Endothelial cell of umbilical vein (primary cell): ENCODE results near the gene CNKSR3. TPM values are rescaled to one million over a fixed set of nuclear protein-coding genes. Genes with fewer than 3 reads are reported as not detected.

Experiments
- BruUV-seq: library from RNA; stranded (reverse); fragments of 400-500 nt; replicated peaks from 2 replicates; lab custom pipeline; 2021; lab: Mats Ljungman, UMichigan
- CTCF ChIA-PET: fragments of 300-600, 350-600 bp; sonication (Branson Sonifier 250); formaldehyde crosslinking; loops from one replicate; lab custom pipeline; 2021; ENCODE audit warnings: antibody characterized with exemption, inconsistent platforms; lab: Charles Lee
- POLR2A ChIA-PET: fragments of 300-600, 350-600 bp; sonication (Branson Sonifier 250); formaldehyde crosslinking; loops from one replicate; lab custom pipeline; 2021; ENCODE audit warnings: antibody characterized with exemption, inconsistent platforms; lab: Charles Lee
- DNase-seq: peaks from one replicate; pipeline ENCODE4 v3.0.0-alpha.2; 2011; ENCODE audit warnings: low read depth, low spot score
- FAIRE-seq: peaks from 2 replicates; lab custom pipeline; 2011; peaks lifted over from hg19 to GRCh38; lab: Jason Lieb, UNC
- H2AFZ ChIP-seq: 2 replicates; pipeline ENCODE4 v1.6.0; 2012; ENCODE audit warnings: low read depth, low read length, control low read depth, inconsistent platforms
- H3K27ac ChIP-seq: 2 replicates; pipeline ENCODE4 v1.5.1; 2011; ENCODE audit warnings: low read depth, mild to moderate bottlenecking, control low read depth, low read length, moderate library complexity; ENCODE audit not compliant: insufficient read depth
- H3K27me3 ChIP-seq, 2 experiments: 2 replicates each; pipeline versions ENCODE4 v1.6.0 to v1.6.1; 2011; ENCODE audit warnings: low read length in 2 of 2, mixed read lengths in 1 of 2; ENCODE audit not compliant: control insufficient read depth in 2 of 2, insufficient read depth in 2 of 2
- H3K36me3 ChIP-seq, 2 experiments: 2 replicates in 1 of 2; 3 replicates in 1 of 2; pipeline ENCODE4 v1.5.1; 2011; ENCODE audit warnings: low read length in 2 of 2, mild to moderate bottlenecking in 1 of 2, moderate library complexity in 1 of 2; ENCODE audit not compliant: control insufficient read depth in 2 of 2, insufficient read depth in 2 of 2; ENCODE audit errors: extremely low read depth in 1 of 2
- H3K4me1 ChIP-seq: 3 replicates; pipeline ENCODE4 v1.5.1; 2011; ENCODE audit warnings: mild to moderate bottlenecking, low read length; ENCODE audit not compliant: control insufficient read depth, insufficient read depth; ENCODE audit errors: extremely low read depth
- H3K4me2 ChIP-seq: 2 replicates; pipeline ENCODE4 v1.6.1; 2011; ENCODE audit warnings: low read length, control low read depth, mixed read lengths; ENCODE audit not compliant: insufficient read depth
- H3K4me3 ChIP-seq, 3 experiments: fragments of 200-600 bp in 1 of 3; sonication (generic), shearing (Covaris generic) in 1 of 3; replicated peaks in 1 of 3; 2 replicates each; pipeline ENCODE4 v1.5.1; 2011 to 2016; ENCODE audit warnings: control low read depth in 3 of 3, low read length in 3 of 3, mild to moderate bottlenecking in 2 of 3, inconsistent platforms in 1 of 3, low read depth in 1 of 3, moderate library complexity in 1 of 3; ENCODE audit not compliant: insufficient read depth in 1 of 3
- H3K79me2 ChIP-seq: 2 replicates; pipeline ENCODE4 v1.6.0; 2012; ENCODE audit warnings: low read length, inconsistent platforms; ENCODE audit not compliant: control insufficient read depth, insufficient read depth
- H3K9ac ChIP-seq: replicated peaks from 2 replicates; pipeline ENCODE3; 2011; ENCODE audit warnings: low read length, control low read depth; ENCODE audit not compliant: insufficient read depth; ENCODE audit errors: extremely low read depth
- H3K9me1 ChIP-seq: replicated peaks from 3 replicates; pipeline ENCODE4 v1.6.0; 2011; ENCODE audit warnings: mild to moderate bottlenecking, low read length; ENCODE audit not compliant: control insufficient read depth, insufficient read depth; ENCODE audit errors: extremely low read depth
- H3K9me3 ChIP-seq: replicated peaks from 2 replicates; pipeline ENCODE4 v1.5.1; 2012; ENCODE audit warnings: low read length, inconsistent platforms; ENCODE audit not compliant: control insufficient read depth, insufficient read depth
- H4K20me1 ChIP-seq: replicated peaks from 2 replicates; pipeline ENCODE3; 2011; ENCODE audit warnings: mild to moderate bottlenecking, low read length; ENCODE audit not compliant: control insufficient read depth, insufficient read depth; ENCODE audit errors: extremely low read depth
- EZH2 ChIP-seq: IDR thresholded peaks from 2 replicates; pipeline ENCODE4 v1.6.1; 2012; ENCODE audit warnings: borderline replicate concordance, low read depth, mild to moderate bottlenecking, moderate library complexity, low read length, inconsistent platforms; ENCODE audit not compliant: severe bottlenecking
- FOS ChIP-seq: IDR thresholded peaks from 2 replicates; pipeline ENCODE4 v1.6.1; 2011; ENCODE audit warnings: mild to moderate bottlenecking, low read length, moderate library complexity, borderline replicate concordance; ENCODE audit not compliant: insufficient read depth
- GATA2 ChIP-seq: IDR thresholded peaks from 2 replicates; pipeline ENCODE4 v1.7.0; 2011; ENCODE audit warnings: low read depth, mild to moderate bottlenecking, moderate library complexity, mixed read lengths, low read length; ENCODE audit not compliant: insufficient read length, insufficient read depth
- MAX ChIP-seq: IDR thresholded peaks from 2 replicates; pipeline ENCODE4 v1.6.1; 2011; ENCODE audit not compliant: insufficient read depth, insufficient read length
- MYC ChIP-seq: IDR thresholded peaks from one replicate; pipeline ENCODE4 v1.6.1; 2011; ENCODE audit warnings: mild to moderate bottlenecking, low read depth, low read length
- dilution Hi-C: fragments of 300-500 bp; cut with MboI; formaldehyde crosslinking; loops from one replicate; pipeline ENCODE4 v1.15.0; 2019; ENCODE audit warnings: low sequenced_read_pairs; ENCODE audit not compliant: extremely low pct_ligation_motif_present
- intact Hi-C: fragments of 100-400 bp; cut with micrococcal nuclease; formaldehyde crosslinking; loops from one replicate; pipeline ENCODE4 v1.10.0; 2022
- polyA plus RNA-seq, 4 experiments: library from polyadenylated mRNA; depleted of rRNA in 3 of 4; stranded (reverse) in 3 of 4; unstranded in 1 of 4; fragments of >200 nt; gene quantifications; 2 replicates each; pipeline versions ENCODE4 v1.2.1 to v1.2.3, GENCODE V29; 2011 to 2012; ENCODE audit warnings: missing spikeins in 1 of 4
- total RNA-seq: library from RNA; stranded (reverse); gene quantifications from 2 replicates; pipeline ENCODE4 v1.2.3, GENCODE V29; 2021

The CNKSR3 gene
- total and polyA plus RNA-seq, 2 donors (not counting 3 experiments of a cell fraction or from before 2014, with no cell fraction given) = 2.3 to 15.6 TPM

GRCh38 chr6:154535851-154536250, 25.4 kb upstream of the CNKSR3 start:
- no peak overlapping the region for H2AFZ ChIP-seq
- peaks cover 5% of the 10 kb centered on the region for H3K4me1 ChIP-seq
- no peak overlapping the region for H3K4me2 ChIP-seq
- H3K9me1 ChIP-seq = no peaks in the 10 kb centered on the region
- no TSS peak for BruUV-seq
- no peaks in the 10 kb centered on the region for H3K36me3 ChIP-seq
- no peak for FAIRE-seq
- no peaks in the 10 kb centered on the region for H3K79me2 ChIP-seq
- no peaks in the 10 kb centered on the region for H3K9me3 ChIP-seq
- intact Hi-C loops (no loop called here), dilution Hi-C loops (no loop called here)
- no peak overlapping the region for H3K9ac ChIP-seq
- TF ChIP-seq EZH2 = no peak
- TF ChIP-seq FOS = no peak
- no peak for TF ChIP-seq MYC
- TF ChIP-seq GATA2 = no peak
- H3K4me3 ChIP-seq = no peak overlapping the region
- H3K27me3 ChIP-seq = peaks cover 0 to 2% of the 10 kb centered on the region in 2 experiments
- POLR2A ChIA-PET = interaction anchor here (0.9 kb wide), 1 partner anchor 28 kb away, joined by 3 read pairs; no protein-coding TSS in a partner anchor
- CTCF ChIA-PET = no interaction called here
- no peak overlapping the region for H3K27ac ChIP-seq
- DNase-seq = no peak
- H4K20me1 ChIP-seq = no peaks in the 10 kb centered on the region

GRCh38 chr6:154535147-154535546, 24.7 kb upstream of the CNKSR3 start:
- no peak overlapping the region for H3K9ac ChIP-seq
- no peaks in the 10 kb centered on the region for H3K9me1 ChIP-seq
- H3K4me2 ChIP-seq = no peak overlapping the region
- ChIA-PET POLR2A (no interaction called here), CTCF (no interaction called here)
- DNase-seq (no peak), FAIRE-seq (no peak)
- H2AFZ ChIP-seq = no peak overlapping the region
- intact Hi-C loops = no loop called here
- TF ChIP-seq MAX = no peak
- H3K36me3 ChIP-seq = no peaks in the 10 kb centered on the region
- no peaks in the 10 kb centered on the region for H4K20me1 ChIP-seq
- H3K4me1 ChIP-seq = peaks cover 5% of the 10 kb centered on the region
- H3K79me2 ChIP-seq = no peaks in the 10 kb centered on the region
- dilution Hi-C loops = no loop called here
- H3K27me3 ChIP-seq = peaks cover 0 to 2% of the 10 kb centered on the region in 2 experiments
- H3K27ac ChIP-seq = no peak overlapping the region
- no peak overlapping the region for H3K4me3 ChIP-seq
- no peaks in the 10 kb centered on the region for H3K9me3 ChIP-seq
- no TSS peak for BruUV-seq
